Vagina (tissue), 2 donors: ENCODE results near the gene RIPOR3.

ENCODE experiments used
- CTCF ChIP-seq, 3 experiments: fragments of 450-650 bp in 2 of 3; fragments of 200-600 bp in 1 of 3; sonication (generic) in 1 of 3; IDR thresholded peaks; one replicate each; pipeline ENCODE4 v1.5.1; 2017 to 2019; ENCODE audit warnings: antibody characterized with exemption in 3 of 3, mild to moderate bottlenecking in 2 of 3, moderate library complexity in 2 of 3
- POLR2A ChIP-seq, 2 donors: fragments of 450-650 bp; IDR thresholded peaks; one replicate each; pipeline ENCODE4 v1.6.1; 2017; ENCODE audit warnings: antibody characterized with exemption in 2 of 2, mild to moderate bottlenecking in 2 of 2, moderate library complexity in 2 of 2
- POLR2AphosphoS5 ChIP-seq, 2 donors: sonication (generic); formaldehyde crosslinking; IDR thresholded peaks; one replicate each; pipeline ENCODE4 v1.9.0; 2017; ENCODE audit warnings: antibody characterized with exemption in 2 of 2, mild to moderate bottlenecking in 2 of 2, low read depth in 1 of 2; ENCODE audit not compliant: insufficient read depth in 1 of 2

GRCh38 chr20:50728981-50729874 is 37.9 kb upstream of the RIPOR3 start:
- TF ChIP-seq CTCF (IDR thresholded peaks at IDR 0.05) (no peak), POLR2AphosphoS5 (IDR thresholded peaks at IDR 0.05; ENCODE audit: insufficient read depth in 1 of 2, low read depth in 1 of 2) (no peak), POLR2A (IDR thresholded peaks at IDR 0.05) (no peak)
